Muscle of back (tissue), 11 donors: ENCODE measurements around the gene SIK3. TPM values are rescaled to one million over a fixed set of nuclear protein-coding genes. Genes with fewer than 3 reads are reported as not detected.
"Not testable (repeated sequence)": the region's sequence is repeated elsewhere in the genome, so short reads cannot be mapped to it uniquely, and the experiment has no call there.

ENCODE experiments used
- DNase-seq, 3 donors: peaks; one replicate each; pipeline versions ENCODE4 v3.0.0 to v3.0.0-alpha.2; 2013
- polyA plus RNA-seq, 10 donors: library from polyadenylated mRNA; unstranded; fragments of 120-200 nt; gene quantifications; one replicate each; pipeline ENCODE4 v1.2.1, GENCODE V29; 2013; ENCODE audit not compliant: insufficient read length in 10 of 10

Gene SIK3
- polyA plus RNA-seq, 10 donors = 28.3 to 42.5 (median 33.2) TPM

DNA sequence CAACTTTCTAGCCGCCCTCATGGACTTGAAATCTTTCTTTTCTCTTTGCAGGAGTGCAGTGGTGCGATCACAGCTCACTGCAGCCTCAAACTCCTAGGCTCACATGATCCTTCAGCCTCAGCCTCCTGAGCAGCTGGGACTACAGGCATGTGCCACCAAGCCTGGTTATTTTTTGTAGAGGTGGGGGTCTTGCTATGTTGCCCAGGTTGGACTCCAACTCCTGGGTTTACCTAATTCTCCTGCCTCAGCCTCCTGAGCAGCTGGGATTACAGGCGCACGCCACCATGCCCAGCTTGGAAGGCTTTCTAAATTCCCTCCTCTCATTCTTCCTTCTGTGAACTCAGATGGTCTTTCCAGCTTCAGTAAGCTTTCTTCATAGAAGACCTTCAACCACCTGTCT, 256.1 kb downstream of the SIK3 start:
- no peak for DNase-seq

- no peak for DNase-seq
Observed at GRCh38 chr11:116840746-116841296, 257.4 kb downstream of the SIK3 start.

DNA sequence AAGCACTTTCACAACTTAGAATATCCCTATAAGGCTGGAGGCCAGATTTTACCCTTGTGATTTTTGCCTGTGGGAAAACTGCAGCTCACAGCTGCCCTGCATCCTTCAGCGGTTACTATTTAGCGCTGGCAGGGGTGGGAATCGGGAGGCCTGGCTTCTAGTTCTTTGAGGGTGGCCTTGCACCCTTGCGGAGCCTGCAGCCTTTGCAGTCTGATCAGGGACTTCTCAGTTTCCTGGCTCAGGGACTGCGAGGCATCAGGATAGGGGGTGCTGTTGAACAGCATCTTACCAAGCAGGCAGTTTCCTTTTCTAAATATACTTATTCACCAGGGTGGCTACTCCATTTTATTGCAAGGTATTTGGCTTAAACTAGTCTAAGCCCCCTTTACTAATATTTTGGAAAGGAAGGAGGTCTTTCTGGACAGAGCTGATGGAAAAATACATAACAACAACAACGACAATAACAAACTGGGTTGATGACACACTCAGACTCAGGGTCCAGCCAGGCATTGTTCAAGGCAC, 257.9 kb downstream of the SIK3 start:
- peak in 1 of 3 donors; percentile 39 for DNase-seq

GRCh38 chr11:116838321-116839084, 259.7 kb downstream of the SIK3 start:
- DNase-seq = no peak

DNA sequence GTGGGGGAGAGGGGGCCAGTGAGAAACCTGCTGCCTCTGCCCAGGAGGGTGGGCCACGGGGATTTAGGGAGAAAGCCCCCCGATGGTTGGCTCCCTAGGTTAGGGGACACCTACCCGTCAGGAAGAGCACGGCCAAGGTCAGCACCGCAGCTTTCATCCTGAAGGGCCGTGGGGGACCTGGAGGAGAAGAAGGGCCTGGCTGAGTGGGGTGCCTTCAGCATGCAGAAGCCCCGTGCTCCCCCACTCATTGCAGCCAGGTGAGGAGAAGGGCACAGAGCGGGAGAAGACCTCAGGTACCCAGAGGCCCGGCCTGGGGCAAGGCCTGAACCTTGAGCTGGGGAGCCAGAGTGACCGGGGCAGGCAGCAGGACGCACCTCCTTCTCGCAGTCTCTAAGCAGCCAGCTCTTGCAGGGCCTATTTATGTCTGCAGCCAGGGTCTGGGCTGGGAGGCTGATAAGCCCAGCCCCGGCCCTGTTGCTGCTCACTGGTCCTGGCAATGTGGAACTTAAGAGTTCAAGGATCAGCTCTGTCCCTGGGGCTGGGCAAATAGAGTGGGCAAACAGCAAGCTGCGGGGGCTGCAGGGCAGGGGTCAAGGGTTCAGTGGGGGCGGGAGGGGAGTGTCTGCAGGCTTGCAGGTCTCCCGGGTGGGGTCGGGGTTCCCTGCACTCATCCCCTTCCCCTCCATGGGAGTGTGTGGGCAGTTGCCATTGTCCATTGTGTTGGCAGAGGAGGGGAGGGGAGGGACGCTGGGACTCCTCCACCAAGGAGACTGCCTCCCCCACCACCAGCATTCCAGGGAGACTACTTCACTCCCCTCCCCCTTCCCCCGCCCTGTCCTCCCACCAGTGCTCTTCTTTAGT, 260.8 kb downstream of the SIK3 start, which contains the start of gene APOA1:
TSS of gene APOA1 (minus strand) at position 392 of the 861 bp plus-strand sequence. CDS start at position 157, 235 bp downstream.
- no peak for DNase-seq

- DNase-seq = no peak
Observed at GRCh38 chr11:116836632-116836991, 261.6 kb downstream of the SIK3 start.

- peak; percentile 88 to 95 (median 91) for DNase-seq
Observed at GRCh38 chr11:116835791-116836631, 262.2 kb downstream of the SIK3 start.

- no peak for DNase-seq
Observed at GRCh38 chr11:116835042-116835772, 263.0 kb downstream of the SIK3 start.

DNA sequence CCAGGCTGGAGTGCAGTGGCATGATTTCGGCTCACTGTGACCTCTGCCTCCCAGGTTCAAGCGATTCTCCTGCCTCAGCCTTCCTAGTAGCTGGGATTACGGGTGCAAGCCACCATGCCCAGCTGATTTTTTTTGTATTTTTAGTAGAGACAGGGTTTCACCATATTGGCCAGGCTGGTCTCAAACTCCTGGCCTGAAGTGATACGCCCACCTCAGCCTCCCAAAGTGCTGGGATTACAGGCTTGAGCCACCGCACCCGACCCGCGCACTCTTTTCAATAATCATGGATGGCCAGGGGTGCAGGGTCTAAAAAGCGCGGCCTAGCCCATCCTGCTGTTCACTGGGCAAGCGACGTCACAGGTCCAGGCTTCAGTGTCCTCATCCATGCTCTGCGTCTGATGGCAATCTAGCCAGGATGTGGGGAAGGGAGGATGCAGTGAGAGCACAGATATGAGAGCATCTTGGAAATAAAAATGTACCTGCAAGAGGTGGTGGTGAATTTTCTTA, 263.6 kb downstream of the SIK3 start:
- not testable (repeated sequence) for DNase-seq

DNA sequence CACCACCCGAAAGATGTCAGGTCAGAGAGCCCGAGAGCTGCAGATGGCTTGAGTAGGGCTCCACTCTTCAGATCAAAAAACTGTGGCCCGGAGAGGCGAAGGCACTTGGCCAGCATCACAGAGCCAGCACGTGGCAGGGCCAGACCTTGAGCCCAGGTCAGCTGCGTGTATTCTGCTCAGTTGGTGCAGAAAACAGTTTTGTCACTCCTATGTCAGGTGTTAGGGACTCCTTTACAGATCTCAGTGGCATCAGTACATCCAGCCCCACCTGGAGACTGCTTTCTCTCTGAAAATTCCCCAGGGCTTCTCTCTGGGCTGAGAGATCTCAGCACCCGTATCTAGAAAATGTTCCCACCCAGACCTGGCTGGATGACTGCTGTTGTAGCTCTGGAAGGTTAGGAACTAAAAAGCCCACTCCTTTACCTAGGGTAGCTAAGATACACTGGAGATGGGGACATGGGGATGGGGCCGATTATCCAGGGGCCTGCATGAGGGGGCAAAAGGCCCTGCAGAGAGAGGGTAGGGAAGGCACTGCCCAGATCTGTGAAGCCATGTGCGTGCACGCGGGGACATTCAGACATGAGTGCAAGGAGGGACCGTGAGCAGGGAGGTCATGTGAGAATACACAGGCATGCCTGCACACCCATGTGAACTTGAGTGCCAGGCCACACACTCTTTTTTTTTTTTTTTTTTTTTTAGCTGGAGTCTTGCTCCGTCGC, 264.3 kb downstream of the SIK3 start:
- DNase-seq = no peak

- DNase-seq = no peak
Observed at GRCh38 chr11:116833491-116833815, 264.8 kb downstream of the SIK3 start.

DNA sequence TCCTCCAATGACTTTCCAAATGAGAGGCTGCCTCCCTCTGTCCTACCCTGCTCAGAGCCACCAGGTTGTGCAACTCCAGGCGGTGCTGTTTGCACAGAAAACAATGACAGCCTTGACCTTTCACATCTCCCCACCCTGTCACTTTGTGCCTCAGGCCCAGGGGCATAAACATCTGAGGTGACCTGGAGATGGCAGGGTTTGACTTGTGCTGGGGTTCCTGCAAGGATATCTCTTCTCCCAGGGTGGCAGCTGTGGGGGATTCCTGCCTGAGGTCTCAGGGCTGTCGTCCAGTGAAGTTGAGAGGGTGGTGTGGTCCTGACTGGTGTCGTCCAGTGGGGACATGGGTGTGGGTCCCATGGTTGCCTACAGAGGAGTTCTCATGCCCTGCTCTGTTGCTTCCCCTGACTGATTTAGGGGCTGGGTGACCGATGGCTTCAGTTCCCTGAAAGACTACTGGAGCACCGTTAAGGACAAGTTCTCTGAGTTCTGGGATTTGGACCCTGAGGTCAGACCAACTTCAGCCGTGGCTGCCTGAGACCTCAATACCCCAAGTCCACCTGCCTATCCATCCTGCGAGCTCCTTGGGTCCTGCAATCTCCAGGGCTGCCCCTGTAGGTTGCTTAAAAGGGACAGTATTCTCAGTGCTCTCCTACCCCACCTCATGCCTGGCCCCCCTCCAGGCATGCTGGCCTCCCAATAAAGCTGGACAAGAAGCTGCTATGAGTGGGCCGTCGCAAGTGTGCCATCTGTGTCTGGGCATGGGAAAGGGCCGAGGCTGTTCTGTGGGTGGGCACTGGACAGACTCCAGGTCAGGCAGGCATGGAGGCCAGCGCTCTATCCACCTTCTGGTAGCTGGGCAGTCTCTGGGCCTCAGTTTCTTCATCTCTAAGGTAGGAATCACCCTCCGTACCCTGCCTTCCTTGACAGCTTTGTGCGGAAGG, 265.6 kb downstream of the SIK3 start:
- DNase-seq = no peak

DNA sequence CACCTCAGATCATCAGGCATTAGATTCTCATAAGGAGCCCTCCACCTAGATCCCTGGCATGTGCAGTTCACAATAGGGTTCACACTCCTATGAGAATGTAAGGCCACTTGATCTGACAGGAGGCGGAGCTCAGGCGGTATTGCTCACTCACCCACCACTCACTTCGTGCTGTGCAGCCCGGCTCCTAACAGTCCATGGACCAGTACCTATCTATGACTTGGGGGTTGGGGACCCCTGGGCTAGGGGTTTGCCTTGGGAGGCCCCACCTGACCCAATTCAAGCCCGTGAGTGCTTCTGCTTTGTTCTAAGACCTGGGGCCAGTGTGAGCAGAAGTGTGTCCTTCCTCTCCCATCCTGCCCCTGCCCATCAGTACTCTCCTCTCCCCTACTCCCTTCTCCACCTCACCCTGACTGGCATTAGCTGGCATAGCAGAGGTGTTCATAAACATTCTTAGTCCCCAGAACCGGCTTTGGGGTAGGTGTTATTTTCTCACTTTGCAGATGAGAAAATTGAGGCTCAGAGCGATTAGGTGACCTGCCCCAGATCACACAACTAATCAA, 266.4 kb downstream of the SIK3 start:
- no peak for DNase-seq

- DNase-seq = no peak
Observed at GRCh38 chr11:116830184-116830912, 267.9 kb downstream of the SIK3 start.

DNA sequence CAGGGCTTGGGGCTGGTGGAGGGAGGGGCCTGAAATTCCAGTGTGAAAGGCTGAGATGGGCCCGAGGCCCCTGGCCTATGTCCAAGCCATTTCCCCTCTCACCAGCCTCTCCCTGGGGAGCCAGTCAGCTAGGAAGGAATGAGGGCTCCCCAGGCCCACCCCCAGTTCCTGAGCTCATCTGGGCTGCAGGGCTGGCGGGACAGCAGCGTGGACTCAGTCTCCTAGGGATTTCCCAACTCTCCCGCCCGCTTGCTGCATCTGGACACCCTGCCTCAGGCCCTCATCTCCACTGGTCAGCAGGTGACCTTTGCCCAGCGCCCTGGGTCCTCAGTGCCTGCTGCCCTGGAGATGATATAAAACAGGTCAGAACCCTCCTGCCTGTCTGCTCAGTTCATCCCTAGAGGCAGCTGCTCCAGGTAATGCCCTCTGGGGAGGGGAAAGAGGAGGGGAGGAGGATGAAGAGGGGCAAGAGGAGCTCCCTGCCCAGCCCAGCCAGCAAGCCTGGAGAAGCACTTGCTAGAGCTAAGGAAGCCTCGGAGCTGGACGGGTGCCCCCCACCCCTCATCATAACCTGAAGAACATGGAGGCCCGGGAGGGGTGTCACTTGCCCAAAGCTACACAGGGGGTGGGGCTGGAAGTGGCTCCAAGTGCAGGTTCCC, 268.6 kb downstream of the SIK3 start, which contains the start of gene APOC3:
TSS of gene APOC3 (plus strand) at position 383 of the 659 bp plus-strand sequence. CDS start 676 bp downstream, outside the sequence.
- peak in 1 of 3 donors; percentile 13 for DNase-seq

DNA sequence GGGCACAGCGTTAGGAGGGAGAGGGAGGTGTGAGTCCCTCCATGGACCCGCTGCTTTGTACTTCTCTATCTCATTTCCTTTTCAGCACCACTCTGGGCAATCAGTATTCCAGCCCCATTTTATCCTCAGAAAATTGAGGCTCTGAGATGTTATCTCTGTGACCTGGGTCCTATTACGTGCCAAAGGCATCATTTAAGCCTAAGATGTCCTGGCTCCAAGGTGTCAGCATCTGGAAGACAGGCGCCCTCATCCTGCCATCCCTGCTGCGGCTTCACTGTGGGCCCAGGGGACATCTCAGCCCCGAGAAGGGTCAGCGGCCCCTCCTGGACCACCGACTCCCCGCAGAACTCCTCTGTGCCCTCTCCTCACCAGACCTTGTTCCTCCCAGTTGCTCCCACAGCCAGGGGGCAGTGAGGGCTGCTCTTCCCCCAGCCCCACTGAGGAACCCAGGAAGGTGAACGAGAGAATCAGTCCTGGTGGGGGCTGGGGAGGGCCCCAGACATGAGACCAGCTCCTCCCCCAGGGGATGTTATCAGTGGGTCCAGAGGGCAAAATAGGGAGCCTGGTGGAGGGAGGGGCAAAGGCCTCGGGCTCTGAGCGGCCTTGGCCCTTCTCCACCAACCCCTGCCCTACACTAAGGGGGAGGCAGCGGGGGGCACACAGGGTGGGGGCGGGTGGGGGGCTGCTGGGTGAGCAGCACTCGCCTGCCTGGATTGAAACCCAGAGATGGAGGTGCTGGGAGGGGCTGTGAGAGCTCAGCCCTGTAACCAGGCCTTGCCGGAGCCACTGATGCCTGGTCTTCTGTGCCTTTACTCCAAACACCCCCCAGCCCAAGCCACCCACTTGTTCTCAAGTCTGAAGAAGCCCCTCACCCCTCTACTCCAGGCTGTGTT, 269.4 kb downstream of the SIK3 start:
- no peak for DNase-seq
